Endodermal cell (in vitro differentiated cells): ENCODE measurements around the gene RIMS1. TPM values are rescaled to one million over a fixed set of nuclear protein-coding genes. Genes with fewer than 3 reads are reported as not detected.

Experiments used
- DNase-seq: peaks from one replicate; pipeline ENCODE4 v3.0.0-alpha.2; 2017
- H3K27ac ChIP-seq: 2 replicates; pipeline ENCODE4 v1.5.1; 2013; ENCODE audit warnings: mild to moderate bottlenecking, low read depth, low read length, moderate library complexity
- H3K27me3 ChIP-seq: 2 replicates; pipeline ENCODE4 v1.6.1; 2013; ENCODE audit warnings: mild to moderate bottlenecking, low read length, moderate library complexity; ENCODE audit not compliant: insufficient read depth, control insufficient read depth, poor library complexity, severe bottlenecking
- H3K36me3 ChIP-seq: 2 replicates; pipeline ENCODE4 v1.7.0; 2013; ENCODE audit warnings: mild to moderate bottlenecking, low read length, moderate library complexity; ENCODE audit not compliant: control insufficient read depth, insufficient read depth
- H3K4me1 ChIP-seq: one replicate; pipeline ENCODE4 v1.7.0; 2013; ENCODE audit warnings: low read length; ENCODE audit not compliant: control insufficient read depth, insufficient read depth
- H3K4me3 ChIP-seq: 2 replicates; pipeline ENCODE4 v1.5.1; 2013; ENCODE audit warnings: mild to moderate bottlenecking, low read length, moderate library complexity
- H3K9ac ChIP-seq: 2 replicates; pipeline ENCODE4 v1.6.1; 2013; ENCODE audit warnings: mild to moderate bottlenecking, low read length, moderate library complexity; ENCODE audit not compliant: poor library complexity, severe bottlenecking; ENCODE audit errors: extremely low read depth
- H3K9me3 ChIP-seq: 2 replicates; pipeline ENCODE4 v1.6.1; 2013; ENCODE audit warnings: mild to moderate bottlenecking, low read length, moderate library complexity; ENCODE audit not compliant: control insufficient read depth
- H3K27ac Mint-ChIP-seq: 2 replicates; pipeline ENCODE4 v1.8.0; 2020; ENCODE audit warnings: mixed read lengths
- H3K27me3 Mint-ChIP-seq: 2 replicates; pipeline ENCODE4 v1.8.0; 2021; ENCODE audit warnings: mild to moderate bottlenecking, mixed read lengths; ENCODE audit not compliant: insufficient read depth
- H3K36me3 Mint-ChIP-seq: 2 replicates; pipeline ENCODE4 v1.8.0; 2020; ENCODE audit warnings: low read depth, mixed read lengths
- H3K4me1 Mint-ChIP-seq: 2 replicates; pipeline ENCODE4 v1.8.0; 2020; ENCODE audit warnings: mixed read lengths
- H3K4me3 Mint-ChIP-seq: 2 replicates; pipeline ENCODE4 v1.8.0; 2020; ENCODE audit warnings: mild to moderate bottlenecking, moderate library complexity, mixed read lengths
- H3K9me3 Mint-ChIP-seq: 2 replicates; pipeline ENCODE4 v1.8.0; 2020; ENCODE audit warnings: mild to moderate bottlenecking, mixed read lengths
- CTCF ChIP-seq: fragments of 200-600 bp; sonication (generic); conservative IDR thresholded peaks from 2 replicates; pipeline ENCODE4 v1.5.0; 2021; ENCODE audit warnings: antibody characterized with exemption, mild to moderate bottlenecking
- WGBS, 2 experiments: methylation state at CpG; one replicate each; pipeline versions ENCODE4 v1.1.5 to v1.1.7; 2013; ENCODE audit warnings: missing lambda C conversion rate in 2 of 2, mixed read lengths in 1 of 2; ENCODE audit not compliant: insufficient coverage in 1 of 2, insufficient read length in 1 of 2; 5-methylcytosine and 5-hydroxymethylcytosine counted together
- total RNA-seq, 2 donors: library from RNA; stranded (reverse); fragmentation: NEBNext Ultra II Directional in 1 of 2; extraction: Animal tissue kit (Norgen Biotek cat#: 25700) in 1 of 2; gene quantifications; 2 replicates in 1 of 2; 3 replicates in 1 of 2; pipeline ENCODE4 v1.2.1, GENCODE V29; 2021

The RIMS1 gene
- total RNA-seq, 2 donors from 2014 or later, result 1.1 to 1.6 TPM

GRCh38 chr6:72363844-72364740 lies 477.7 kb downstream of the RIMS1 start:
- no peaks in the 10 kb centered on the region for H3K9me3 Mint-ChIP-seq
- no peak overlapping the region for H3K4me3 Mint-ChIP-seq
- H3K27me3 Mint-ChIP-seq, result no peaks in the 10 kb centered on the region
- WGBS, 2 experiments, result 80 to 91% methylated on average over 4 to 7 of the region's 7 CpGs
- DNase-seq, result no peak
- Histone ChIP-seq H3K27me3 (no peaks in the 10 kb centered on the region), H3K4me3 (no peak overlapping the region), H3K9ac (no peak overlapping the region), H3K27ac (no peak overlapping the region), H3K36me3 (no peaks in the 10 kb centered on the region), H3K9me3 (no peaks in the 10 kb centered on the region), H3K4me1 (peaks cover 2% of the 10 kb centered on the region)
- no peaks in the 10 kb centered on the region for H3K36me3 Mint-ChIP-seq
- no peak overlapping the region for H3K27ac Mint-ChIP-seq
- peaks cover 11% of the 10 kb centered on the region for H3K4me1 Mint-ChIP-seq
- no peak for TF ChIP-seq CTCF

GRCh38 chr6:72365773-72366172 lies 479.4 kb downstream of the RIMS1 start:
- no peak overlapping the region for H3K4me3 ChIP-seq
- Mint-ChIP-seq H3K27me3 (no peaks in the 10 kb centered on the region), H3K36me3 (no peaks in the 10 kb centered on the region), H3K4me3 (no peak overlapping the region), H3K4me1 (peaks cover 21% of the 10 kb centered on the region), H3K27ac (no peak overlapping the region), H3K9me3 (no peaks in the 10 kb centered on the region)
- H3K9me3 ChIP-seq, result no peaks in the 10 kb centered on the region
- peaks cover 12% of the 10 kb centered on the region for H3K4me1 ChIP-seq
- no peaks in the 10 kb centered on the region for H3K27me3 ChIP-seq
- no peak for TF ChIP-seq CTCF
- H3K9ac ChIP-seq, result no peak overlapping the region
- H3K27ac ChIP-seq, result no peak overlapping the region
- DNase-seq, result no peak
- 89 to 100% methylated on average over 2 to 4 of the region's 4 CpGs for WGBS, 2 experiments
- H3K36me3 ChIP-seq, result no peaks in the 10 kb centered on the region

- Mint-ChIP-seq H3K9me3 (no peaks in the 10 kb centered on the region), H3K4me3 (no peak overlapping the region), H3K27ac (no peak overlapping the region), H3K36me3 (no peaks in the 10 kb centered on the region), H3K27me3 (no peaks in the 10 kb centered on the region), H3K4me1 (peaks cover 21% of the 10 kb centered on the region)
- H3K36me3 ChIP-seq, result no peaks in the 10 kb centered on the region
- peaks cover 12% of the 10 kb centered on the region for H3K4me1 ChIP-seq
- H3K4me3 ChIP-seq, result no peak overlapping the region
- no peak overlapping the region for H3K9ac ChIP-seq
- TF ChIP-seq CTCF, result no peak
- DNase-seq, result no peak
- no peaks in the 10 kb centered on the region for H3K9me3 ChIP-seq
- no peaks in the 10 kb centered on the region for H3K27me3 ChIP-seq
- H3K27ac ChIP-seq, result no peak overlapping the region
These were observed 481.1 kb downstream of the RIMS1 start for GRCh38 chr6:72367439-72367838.
